Measurements from ENCODE around the gene UST. TPM values are rescaled to one million over a fixed set of nuclear protein-coding genes. Genes with fewer than 3 reads are reported as not detected.

Gene UST
- total and polyA plus RNA-seq, 2 experiments from 2014 or later, result 8.0 to 11.7 TPM

DNA sequence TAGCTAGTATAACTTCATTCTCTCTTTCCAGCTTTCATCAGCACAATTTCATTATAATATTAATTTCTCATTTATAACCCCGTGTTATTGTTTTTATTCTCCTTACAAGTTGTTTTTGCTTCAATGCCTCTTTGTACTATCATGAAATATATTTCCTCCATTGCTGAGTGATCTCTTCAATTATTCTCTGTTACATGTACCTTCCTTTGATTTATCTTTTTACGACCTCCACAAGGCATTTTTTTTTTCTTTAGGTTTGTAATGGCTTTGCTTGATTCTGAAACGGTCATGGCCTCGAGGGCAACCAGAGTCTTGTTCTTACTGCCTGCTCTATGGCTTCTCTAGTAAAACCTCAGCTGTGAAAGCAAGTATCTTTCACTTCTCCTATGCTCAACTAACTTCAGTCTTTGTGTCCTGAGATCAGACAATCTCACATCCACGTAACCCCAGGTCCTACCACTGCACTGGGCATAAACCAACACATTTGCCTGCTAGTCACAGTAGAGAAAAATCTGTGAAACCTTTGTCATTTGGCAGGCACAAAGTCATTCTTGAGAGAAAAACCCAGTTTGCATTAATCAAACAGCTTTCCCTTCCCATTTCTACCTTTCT lies 119.9 kb downstream of the UST start:
- Histone ChIP-seq H3K4me2 (no peak overlapping the region), H3K27ac (no peak overlapping the region), H3K9me3 (ENCODE audit: low read depth) (no peaks in the 10 kb centered on the region), H3K9me2 (replicated peaks; ENCODE audit: insufficient read depth) (no peaks in the 10 kb centered on the region), H4K20me1 (ENCODE audit: insufficient read depth, poor library complexity, severe bottlenecking) (no peaks in the 10 kb centered on the region), H3K79me2 (peaks cover 4% of the 10 kb centered on the region), H3K4me3 (no peak overlapping the region), H2AFZ (no peak overlapping the region), H3K27me3 (no peaks in the 10 kb centered on the region), H3K36me3 (replicated peaks; ENCODE audit: insufficient read depth, low read depth) (no peaks in the 10 kb centered on the region), H3K4me1 (ENCODE audit: insufficient read depth) (no peaks in the 10 kb centered on the region)
- TF ChIP-seq, protein P1, sequence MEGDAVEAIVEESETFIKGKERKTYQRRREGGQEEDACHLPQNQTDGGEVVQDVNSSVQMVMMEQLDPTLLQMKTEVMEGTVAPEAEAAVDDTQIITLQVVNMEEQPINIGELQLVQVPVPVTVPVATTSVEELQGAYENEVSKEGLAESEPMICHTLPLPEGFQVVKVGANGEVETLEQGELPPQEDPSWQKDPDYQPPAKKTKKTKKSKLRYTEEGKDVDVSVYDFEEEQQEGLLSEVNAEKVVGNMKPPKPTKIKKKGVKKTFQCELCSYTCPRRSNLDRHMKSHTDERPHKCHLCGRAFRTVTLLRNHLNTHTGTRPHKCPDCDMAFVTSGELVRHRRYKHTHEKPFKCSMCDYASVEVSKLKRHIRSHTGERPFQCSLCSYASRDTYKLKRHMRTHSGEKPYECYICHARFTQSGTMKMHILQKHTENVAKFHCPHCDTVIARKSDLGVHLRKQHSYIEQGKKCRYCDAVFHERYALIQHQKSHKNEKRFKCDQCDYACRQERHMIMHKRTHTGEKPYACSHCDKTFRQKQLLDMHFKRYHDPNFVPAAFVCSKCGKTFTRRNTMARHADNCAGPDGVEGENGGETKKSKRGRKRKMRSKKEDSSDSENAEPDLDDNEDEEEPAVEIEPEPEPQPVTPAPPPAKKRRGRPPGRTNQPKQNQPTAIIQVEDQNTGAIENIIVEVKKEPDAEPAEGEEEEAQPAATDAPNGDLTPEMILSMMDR (IDR thresholded peaks at IDR 0.05; ENCODE audit: poor library complexity), result no peak
- TF ChIP-seq EZH2phosphoT487 (IDR thresholded peaks at IDR 0.05; ENCODE audit: low read depth, severe bottlenecking, unreplicated experiment) (no peak), EZH2 (IDR thresholded peaks at IDR 0.05; ENCODE audit: borderline replicate concordance) (no peak)
- 67% methylated on average over 5 of the region's 5 CpGs for WGBS (ENCODE audit: low lambda C conversion rate, missing lambda C conversion rate)
- no peak for DNase-seq (ENCODE audit: low spot score)

GRCh38 chr6:148867862-148868261 lies 121.0 kb downstream of the UST start:
- Histone ChIP-seq H2AFZ (no peak overlapping the region), H4K20me1 (ENCODE audit: insufficient read depth, poor library complexity, severe bottlenecking) (no peaks in the 10 kb centered on the region)

GRCh38 chr6:148868314-148868713 lies 121.5 kb downstream of the UST start:
- Histone ChIP-seq H3K79me2 (peaks cover 4% of the 10 kb centered on the region), H3K9me3 (ENCODE audit: low read depth) (no peaks in the 10 kb centered on the region), H3K27ac (no peak overlapping the region), H3K9me2 (replicated peaks; ENCODE audit: insufficient read depth) (no peaks in the 10 kb centered on the region), H3K4me3 (no peak overlapping the region), H3K36me3 (replicated peaks; ENCODE audit: insufficient read depth, low read depth) (no peaks in the 10 kb centered on the region), H2AFZ (no peak overlapping the region), H3K4me2 (peak overlapping the region; percentile 2), H3K4me1 (ENCODE audit: insufficient read depth) (no peaks in the 10 kb centered on the region), H4K20me1 (ENCODE audit: insufficient read depth, poor library complexity, severe bottlenecking) (no peaks in the 10 kb centered on the region), H3K27me3 (no peaks in the 10 kb centered on the region)
- WGBS (ENCODE audit: low lambda C conversion rate, missing lambda C conversion rate), result 64% methylated on average over 5 of the region's 5 CpGs
- DNase-seq (ENCODE audit: low spot score), result no peak
- TF ChIP-seq EZH2phosphoT487 (IDR thresholded peaks at IDR 0.05; ENCODE audit: low read depth, severe bottlenecking, unreplicated experiment), result no peak
- TF ChIP-seq, protein P1 (IDR thresholded peaks at IDR 0.05; ENCODE audit: poor library complexity), result no peak
- no peak for TF ChIP-seq EZH2 (IDR thresholded peaks at IDR 0.05; ENCODE audit: borderline replicate concordance)

More at GRCh38 chr6:148867862-148868261, 121.0 kb downstream of the UST start:
- TF ChIP-seq EZH2 (IDR thresholded peaks at IDR 0.05; ENCODE audit: borderline replicate concordance) (no peak), EZH2phosphoT487 (IDR thresholded peaks at IDR 0.05; ENCODE audit: low read depth, severe bottlenecking, unreplicated experiment) (no peak)
- TF ChIP-seq, protein P1 (IDR thresholded peaks at IDR 0.05; ENCODE audit: poor library complexity), result no peak
- H3K9me2 ChIP-seq (replicated peaks; ENCODE audit: insufficient read depth), result no peaks in the 10 kb centered on the region
- DNase-seq (ENCODE audit: low spot score), result no peak
- no peaks in the 10 kb centered on the region for H3K4me1 ChIP-seq (ENCODE audit: insufficient read depth)
- H3K9me3 ChIP-seq (ENCODE audit: low read depth), result no peaks in the 10 kb centered on the region
- no peak overlapping the region for H3K27ac ChIP-seq
- no peak overlapping the region for H3K4me2 ChIP-seq
- no peak overlapping the region for H3K4me3 ChIP-seq
- no peaks in the 10 kb centered on the region for H3K36me3 ChIP-seq (replicated peaks; ENCODE audit: insufficient read depth, low read depth)
- no peaks in the 10 kb centered on the region for H3K27me3 ChIP-seq
- peaks cover 4% of the 10 kb centered on the region for H3K79me2 ChIP-seq
